GM21423 (cell line): ENCODE data around the gene MDN1.
"Not testable (repeated sequence)": the region's sequence is repeated elsewhere in the genome, so short reads cannot be mapped to it uniquely, and the experiment has no call there.

Source experiments
- ATAC-seq: cut with Tn5 transposase; IDR thresholded peaks from one replicate; pipeline ENCODE4 v1.9.1; 2021; ENCODE audit warnings: mild to moderate bottlenecking, moderate library complexity; ENCODE audit not compliant: unreplicated experiment

The MDN1 gene, protein sequence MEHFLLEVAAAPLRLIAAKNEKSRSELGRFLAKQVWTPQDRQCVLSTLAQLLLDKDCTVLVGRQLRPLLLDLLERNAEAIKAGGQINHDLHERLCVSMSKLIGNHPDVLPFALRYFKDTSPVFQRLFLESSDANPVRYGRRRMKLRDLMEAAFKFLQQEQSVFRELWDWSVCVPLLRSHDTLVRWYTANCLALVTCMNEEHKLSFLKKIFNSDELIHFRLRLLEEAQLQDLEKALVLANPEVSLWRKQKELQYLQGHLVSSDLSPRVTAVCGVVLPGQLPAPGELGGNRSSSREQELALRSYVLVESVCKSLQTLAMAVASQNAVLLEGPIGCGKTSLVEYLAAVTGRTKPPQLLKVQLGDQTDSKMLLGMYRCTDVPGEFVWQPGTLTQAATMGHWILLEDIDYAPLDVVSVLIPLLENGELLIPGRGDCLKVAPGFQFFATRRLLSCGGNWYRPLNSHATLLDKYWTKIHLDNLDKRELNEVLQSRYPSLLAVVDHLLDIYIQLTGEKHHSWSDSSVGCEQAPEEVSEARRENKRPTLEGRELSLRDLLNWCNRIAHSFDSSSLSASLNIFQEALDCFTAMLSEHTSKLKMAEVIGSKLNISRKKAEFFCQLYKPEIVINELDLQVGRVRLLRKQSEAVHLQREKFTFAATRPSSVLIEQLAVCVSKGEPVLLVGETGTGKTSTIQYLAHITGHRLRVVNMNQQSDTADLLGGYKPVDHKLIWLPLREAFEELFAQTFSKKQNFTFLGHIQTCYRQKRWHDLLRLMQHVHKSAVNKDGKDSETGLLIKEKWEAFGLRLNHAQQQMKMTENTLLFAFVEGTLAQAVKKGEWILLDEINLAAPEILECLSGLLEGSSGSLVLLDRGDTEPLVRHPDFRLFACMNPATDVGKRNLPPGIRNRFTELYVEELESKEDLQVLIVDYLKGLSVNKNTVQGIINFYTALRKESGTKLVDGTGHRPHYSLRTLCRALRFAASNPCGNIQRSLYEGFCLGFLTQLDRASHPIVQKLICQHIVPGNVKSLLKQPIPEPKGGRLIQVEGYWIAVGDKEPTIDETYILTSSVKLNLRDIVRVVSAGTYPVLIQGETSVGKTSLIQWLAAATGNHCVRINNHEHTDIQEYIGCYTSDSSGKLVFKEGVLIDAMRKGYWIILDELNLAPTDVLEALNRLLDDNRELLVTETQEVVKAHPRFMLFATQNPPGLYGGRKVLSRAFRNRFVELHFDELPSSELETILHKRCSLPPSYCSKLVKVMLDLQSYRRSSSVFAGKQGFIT (N-terminal part only)

GRCh38 chr6:89819336-89820130 is at the start of gene MDN1:
TSS of gene MDN1 (minus strand) at chr6:89819794. CDS start at chr6:89819607, 187 bp downstream.
- ATAC-seq: peak; percentile 93

DNA sequence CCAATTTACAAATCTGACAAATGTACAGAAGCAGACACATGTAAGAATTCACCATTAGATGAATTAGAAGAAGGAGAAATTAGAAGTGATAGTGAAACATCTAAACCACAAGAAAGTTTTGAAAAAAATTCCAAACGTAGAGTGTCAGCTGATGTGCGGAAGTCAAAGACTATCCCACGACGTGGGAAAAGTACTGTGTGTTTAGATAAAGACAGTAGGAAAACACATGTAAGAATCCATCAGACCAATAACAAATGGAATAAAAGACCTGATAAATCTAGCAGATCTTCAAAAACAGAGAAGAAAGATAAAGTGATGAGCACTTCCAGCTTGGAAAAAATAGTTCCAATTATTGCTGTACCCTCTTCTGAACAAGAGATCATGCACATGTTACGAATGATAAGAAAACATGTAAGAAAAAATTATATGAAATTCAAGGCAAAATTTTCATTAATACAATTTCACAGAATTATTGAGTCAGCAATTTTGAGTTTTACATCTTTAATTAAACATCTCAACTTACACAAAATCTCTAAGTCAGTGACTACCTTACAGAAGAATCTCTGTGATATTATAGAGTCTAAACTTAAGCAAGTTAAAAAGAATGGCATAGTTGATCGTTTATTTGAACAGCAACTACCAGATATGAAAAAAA is 46.6 kb upstream of the MDN1 start:
- ATAC-seq: no peak

GRCh38 chr6:89862698-89863097 is 43.1 kb upstream of the MDN1 start:
- peak; percentile 6 for ATAC-seq

DNA sequence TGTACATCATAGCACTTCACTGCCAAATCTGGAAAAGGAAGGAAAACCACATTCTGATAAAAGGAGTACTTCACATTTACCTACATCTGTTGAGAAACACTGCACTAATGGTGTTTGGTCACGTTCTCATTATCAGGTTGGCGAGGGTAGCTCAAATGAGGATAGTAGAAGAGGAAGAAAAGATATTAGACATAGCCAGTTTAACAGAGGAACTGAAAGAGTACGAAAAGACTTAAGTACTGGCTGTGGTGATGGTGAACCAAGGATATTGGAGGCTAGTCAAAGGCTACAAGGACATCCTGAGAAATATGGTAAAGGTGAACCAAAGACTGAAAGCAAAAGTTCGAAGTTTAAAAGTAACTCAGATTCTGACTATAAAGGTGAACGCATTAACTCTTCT is 42.7 kb upstream of the MDN1 start:
- peak; percentile 77 for ATAC-seq

- ATAC-seq: peak; percentile 60
These were observed 40.1 kb upstream of the MDN1 start for GRCh38 chr6:89859744-89860143.

GRCh38 chr6:89858041-89858440 is 38.4 kb upstream of the MDN1 start:
- no peak for ATAC-seq

DNA sequence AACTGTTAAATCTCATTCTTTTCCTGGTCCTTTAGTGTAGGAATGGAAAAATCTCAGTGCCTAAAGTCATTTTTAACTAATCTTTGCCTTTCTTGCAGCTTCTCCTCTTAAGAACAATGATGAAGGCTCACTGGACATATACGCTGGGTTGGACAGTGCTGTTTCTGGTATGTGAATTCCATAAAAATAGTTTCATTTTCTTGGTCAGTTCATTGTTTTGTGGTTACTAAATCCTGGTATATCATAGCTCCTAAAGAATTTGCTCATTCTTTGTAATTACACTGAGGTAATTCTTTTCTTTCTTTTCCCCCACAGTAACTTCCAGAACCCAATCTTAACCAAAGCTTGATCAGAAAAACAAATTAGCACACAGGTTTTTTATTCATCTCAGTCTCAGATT is 33.5 kb upstream of the MDN1 start:
- no peak for ATAC-seq

GRCh38 chr6:89847513-89847912 is 27.9 kb upstream of the MDN1 start:
- not testable (repeated sequence) for ATAC-seq

DNA sequence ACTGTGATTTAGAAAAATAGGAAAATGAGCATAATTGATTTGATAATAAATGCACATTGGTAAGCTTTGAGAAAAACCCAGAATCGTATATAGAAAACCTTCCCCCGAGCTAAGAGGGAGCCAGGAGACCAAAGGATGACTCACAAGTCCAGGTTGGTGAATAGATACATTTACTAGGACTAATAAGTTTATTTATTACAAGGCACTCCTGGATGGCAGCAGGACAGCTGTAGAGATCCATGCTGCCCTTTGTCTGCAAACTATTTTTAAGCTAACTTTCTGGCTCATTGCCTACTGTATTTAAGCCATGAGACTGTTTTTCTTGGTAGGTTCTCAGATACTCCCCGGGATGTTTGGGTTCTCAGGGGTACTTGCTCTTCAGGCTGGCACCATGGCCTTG is 23.5 kb upstream of the MDN1 start:
- ATAC-seq: no peak

- no peak for ATAC-seq
These were observed 22.6 kb upstream of the MDN1 start for GRCh38 chr6:89842228-89842627.

GRCh38 chr6:89840538-89840937 is 20.9 kb upstream of the MDN1 start:
- ATAC-seq: no peak

- no peak for ATAC-seq
These were observed 17.1 kb upstream of the MDN1 start for GRCh38 chr6:89836639-89837222.

DNA sequence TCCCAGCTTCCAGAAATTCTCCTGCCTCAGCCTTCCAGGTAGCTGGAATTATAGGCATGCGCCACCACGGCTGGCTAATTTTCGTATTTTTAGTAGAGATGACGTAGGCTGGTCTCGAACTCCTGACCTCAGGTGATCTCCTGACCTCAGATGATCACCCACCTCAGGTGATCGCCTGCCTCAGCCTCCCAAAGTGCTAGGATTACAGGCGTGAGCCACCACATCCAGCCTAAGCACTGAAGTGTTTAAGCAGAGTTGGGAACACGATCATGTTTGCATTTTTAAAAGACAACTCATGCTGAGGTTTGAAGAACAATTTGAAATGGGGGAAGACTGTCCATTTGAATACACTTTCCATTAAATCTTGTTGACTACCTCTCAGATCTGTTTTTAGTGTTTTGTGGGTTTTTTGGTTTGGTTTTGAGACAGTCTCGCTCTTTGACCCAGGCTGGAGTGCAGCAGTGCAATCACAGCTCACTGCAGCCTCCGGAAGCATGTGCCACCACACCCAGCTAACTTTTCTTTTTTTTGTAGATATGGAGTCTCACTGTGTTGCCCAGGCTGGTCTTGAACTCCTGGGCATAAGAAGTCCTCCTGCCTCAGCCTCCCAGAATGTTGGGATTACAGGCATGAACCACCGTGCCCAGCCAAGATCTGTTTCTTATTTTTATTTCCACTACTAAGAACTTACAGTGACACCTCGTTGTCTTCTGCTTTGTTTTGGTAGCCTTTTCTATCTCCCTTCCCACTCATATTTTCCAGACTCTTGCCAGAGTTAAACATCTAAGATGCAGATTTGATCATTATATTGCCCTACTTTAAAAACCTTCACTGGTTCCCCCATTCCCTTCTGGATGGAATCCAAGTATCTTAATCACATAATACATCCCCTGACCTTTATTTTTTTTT is 15.5 kb upstream of the MDN1 start:
- peak; percentile 94 for ATAC-seq

DNA sequence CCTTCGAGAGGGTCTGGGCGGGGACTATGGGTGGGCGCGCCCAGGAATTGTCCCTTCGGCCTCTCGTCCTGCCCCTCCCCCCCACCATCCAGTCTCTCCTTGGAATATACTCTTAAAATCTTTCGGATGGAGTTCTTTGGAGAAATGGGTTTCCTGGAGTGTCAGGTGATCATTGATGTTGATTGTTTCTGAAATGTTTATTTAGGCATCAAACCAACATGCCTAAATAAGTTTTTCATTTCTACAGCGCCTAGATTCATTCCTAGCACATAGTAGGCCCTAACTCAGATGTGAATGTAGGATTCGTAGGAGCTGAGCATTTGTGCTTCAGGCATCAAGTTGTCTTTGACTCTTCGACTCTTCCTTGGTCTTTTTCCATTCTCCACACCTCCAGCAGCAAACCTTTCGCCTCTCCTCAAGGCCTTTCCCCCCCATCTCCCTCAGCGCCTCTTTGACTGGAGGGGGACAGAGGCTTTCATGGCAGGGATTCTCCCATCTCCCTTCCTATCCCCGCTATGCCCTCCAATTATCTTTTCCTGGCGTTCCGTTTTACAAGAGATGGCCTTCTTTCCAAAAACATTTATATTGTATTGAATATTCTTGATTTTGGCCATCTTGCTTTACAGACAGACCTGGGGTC is 10.7 kb upstream of the MDN1 start:
- ATAC-seq: no peak

DNA sequence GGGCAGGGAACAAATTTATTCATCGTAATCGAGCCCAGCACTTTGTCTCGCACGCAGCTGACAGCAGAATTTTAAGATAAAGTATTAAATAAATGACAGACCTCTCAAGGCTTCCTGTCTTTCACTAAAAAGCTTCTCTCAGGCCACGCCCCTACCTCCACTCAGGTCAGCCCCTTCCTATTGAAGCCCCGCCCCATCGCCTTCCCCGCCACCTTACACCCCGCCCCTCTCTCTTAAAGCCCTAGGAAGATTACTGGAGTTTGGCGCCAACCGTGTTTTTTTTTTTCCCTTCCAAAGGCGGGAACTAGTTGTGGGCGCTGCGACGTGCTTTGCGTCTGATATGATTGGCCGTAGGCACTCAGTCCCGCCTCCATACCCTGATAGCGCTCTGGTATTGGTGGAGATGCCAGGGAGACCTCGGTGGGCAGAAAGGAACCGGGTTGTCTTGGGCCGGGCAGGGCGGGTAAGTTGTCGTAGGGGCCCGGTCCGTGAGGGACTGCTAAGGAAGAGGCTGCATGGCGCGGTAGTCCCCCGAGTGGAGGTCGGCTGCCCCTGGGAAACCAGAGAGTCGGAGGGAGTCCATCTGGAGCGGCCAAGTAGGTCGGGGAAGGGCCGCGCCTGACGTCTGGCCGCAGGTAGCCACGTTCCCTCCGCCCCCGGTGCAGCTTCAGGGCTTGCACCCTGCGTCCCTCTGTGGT is 10.0 kb upstream of the MDN1 start, which contains the start of gene CASP8AP2:
Gene CASP8AP2, plus strand, starts transcription at position 409 of the 698 bp plus-strand sequence.
- peak; percentile 97 for ATAC-seq

- peak; percentile 41 for ATAC-seq
These were observed 9.4 kb upstream of the MDN1 start for GRCh38 chr6:89828988-89829471.

GRCh38 chr6:89828475-89828987 is 8.9 kb upstream of the MDN1 start:
- not testable (repeated sequence) for ATAC-seq
